ENCODE data around the gene CAPN14.

- TF ChIP-seq CTCF (conservative IDR thresholded peaks at IDR 0.05; ENCODE audit: low read depth, low read length) (no peak), EZH2 (IDR thresholded peaks at IDR 0.05; ENCODE audit: borderline replicate concordance, low read depth, low read length, poor library complexity, severe bottlenecking) (no peak)
These were observed 25.4 kb downstream of the CAPN14 start for GRCh38 chr2:31191931-31192330.
